Astrocyte (in vitro differentiated cells and primary cell): ENCODE data around the gene IPPK. TPM values are rescaled to one million over a fixed set of nuclear protein-coding genes. Genes with fewer than 3 reads are reported as not detected.

Experiments used
- DNase-seq: peaks from one replicate; pipeline ENCODE4 v3.0.0-alpha.2; 2010; ENCODE audit warnings: low read depth
- FAIRE-seq: peaks from 2 replicates; lab custom pipeline; 2011; peaks lifted over from hg19 to GRCh38; lab: Jason Lieb, UNC
- H2AFZ ChIP-seq: 2 replicates; pipeline ENCODE4 v1.6.0; 2012; ENCODE audit warnings: low read depth, low read length, inconsistent platforms
- H3K27ac ChIP-seq: 2 replicates; pipeline ENCODE4 v1.5.1; 2011; ENCODE audit warnings: low read depth, low read length, inconsistent platforms
- H3K27me3 ChIP-seq: 2 replicates; pipeline ENCODE4 v1.6.0; 2011; ENCODE audit warnings: low read length, inconsistent platforms; ENCODE audit not compliant: insufficient read depth
- H3K36me3 ChIP-seq: 2 replicates; pipeline ENCODE4 v1.5.1; 2011; ENCODE audit warnings: low read length, inconsistent platforms; ENCODE audit not compliant: insufficient read depth
- H3K4me1 ChIP-seq: 2 replicates; pipeline ENCODE4 v1.5.1; 2011; ENCODE audit warnings: low read length, inconsistent platforms; ENCODE audit not compliant: insufficient read depth
- H3K4me2 ChIP-seq: 2 replicates; pipeline ENCODE4 v1.6.0; 2012; ENCODE audit warnings: low read length, inconsistent platforms
- H3K4me3 ChIP-seq: 2 replicates; pipeline ENCODE4 v1.5.1; 2011; ENCODE audit warnings: low read depth, mild to moderate bottlenecking, low read length, inconsistent platforms; ENCODE audit not compliant: insufficient read depth
- H3K79me2 ChIP-seq: 2 replicates; pipeline ENCODE4 v1.6.0; 2012; ENCODE audit warnings: mild to moderate bottlenecking, low read length, inconsistent platforms; ENCODE audit not compliant: insufficient read depth
- H3K9ac ChIP-seq: 2 replicates; pipeline ENCODE4 v1.6.0; 2012; ENCODE audit warnings: mild to moderate bottlenecking, low read length, inconsistent platforms
- H3K9me3 ChIP-seq: 2 replicates; pipeline ENCODE4 v1.5.1; 2012; ENCODE audit warnings: low read depth, mild to moderate bottlenecking, low read length, inconsistent platforms; ENCODE audit not compliant: insufficient read depth
- H4K20me1 ChIP-seq: 2 replicates; pipeline ENCODE4 v1.6.0; 2012; ENCODE audit warnings: low read length, inconsistent platforms; ENCODE audit not compliant: insufficient read depth
- H3K27ac Mint-ChIP-seq: one replicate; pipeline ENCODE4 v1.8.0; 2021; ENCODE audit warnings: mild to moderate bottlenecking, mixed read lengths; ENCODE audit not compliant: unreplicated experiment
- H3K27me3 Mint-ChIP-seq: one replicate; pipeline ENCODE4 v1.8.0; 2021; ENCODE audit warnings: low read depth, mixed read lengths; ENCODE audit not compliant: unreplicated experiment
- H3K36me3 Mint-ChIP-seq: one replicate; pipeline ENCODE4 v1.8.0; 2021; ENCODE audit warnings: low read depth, mixed read lengths; ENCODE audit not compliant: unreplicated experiment
- H3K4me1 Mint-ChIP-seq: one replicate; pipeline ENCODE4 v1.8.0; 2021; ENCODE audit warnings: low read depth, mixed read lengths; ENCODE audit not compliant: unreplicated experiment
- H3K4me3 Mint-ChIP-seq: one replicate; pipeline ENCODE4 v1.8.0; 2021; ENCODE audit warnings: mild to moderate bottlenecking, moderate library complexity, mixed read lengths; ENCODE audit not compliant: unreplicated experiment
- H3K9me3 Mint-ChIP-seq: one replicate; pipeline ENCODE4 v1.8.0; 2021; ENCODE audit warnings: mild to moderate bottlenecking, mixed read lengths; ENCODE audit not compliant: unreplicated experiment
- EZH2 ChIP-seq: IDR thresholded peaks from 2 replicates; pipeline ENCODE4 v1.6.1; 2012; ENCODE audit warnings: mild to moderate bottlenecking, low read length, inconsistent platforms; ENCODE audit not compliant: insufficient read depth
- total RNA-seq: library from RNA; stranded (reverse); gene quantifications from 2 replicates; pipeline ENCODE4 v1.2.1, GENCODE V29; 2021
- TF ChIP-seq, protein P1 (sequence below): IDR thresholded peaks from 2 replicates; pipeline ENCODE4 v1.5.1; 2011; ENCODE audit warnings: low read depth, mild to moderate bottlenecking, inconsistent platforms, low read length, moderate library complexity; ENCODE audit not compliant: insufficient read depth

The IPPK gene
- total RNA-seq, 1 donor from 2014 or later: 14.1 TPM

DNA sequence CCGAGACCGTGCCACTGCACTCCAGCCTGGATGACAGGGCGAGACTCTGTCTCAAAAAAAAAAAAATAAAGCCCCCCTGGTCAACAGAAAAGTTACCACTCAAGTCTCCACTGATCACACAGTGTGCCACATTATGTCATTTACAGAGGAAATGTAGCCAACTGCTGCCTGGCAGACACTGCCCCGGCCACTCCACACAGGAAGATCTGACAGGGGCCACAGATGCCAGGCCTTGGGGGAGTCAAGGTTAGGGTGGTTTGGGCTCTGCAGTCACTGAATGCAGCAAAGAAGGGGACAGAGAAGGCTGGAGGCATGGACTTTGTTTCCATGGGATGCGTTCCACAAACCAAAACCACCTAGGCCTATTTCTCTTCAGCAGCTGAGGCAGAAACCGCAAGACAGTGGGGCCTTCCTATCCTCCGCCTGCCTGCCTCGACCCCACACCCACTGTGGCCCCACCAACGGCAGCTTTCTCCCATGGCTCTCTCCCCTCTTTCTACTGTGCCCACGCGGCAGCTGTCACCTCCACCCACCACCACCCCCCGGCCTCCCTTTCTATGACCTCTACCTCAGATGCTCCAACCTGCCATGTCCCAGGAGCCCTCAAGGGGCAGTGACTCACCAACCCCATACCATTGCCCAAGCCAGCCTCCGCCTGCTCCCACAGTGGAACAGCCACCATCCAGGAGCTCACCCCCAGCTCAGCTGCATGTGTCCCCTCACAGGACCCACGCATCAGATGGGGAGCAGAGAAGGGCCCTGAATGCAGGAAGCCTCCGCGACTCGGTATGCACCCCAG is 12.4 kb downstream of the IPPK start:
- H3K79me2 ChIP-seq: peaks cover 72% of the 10 kb centered on the region

DNA sequence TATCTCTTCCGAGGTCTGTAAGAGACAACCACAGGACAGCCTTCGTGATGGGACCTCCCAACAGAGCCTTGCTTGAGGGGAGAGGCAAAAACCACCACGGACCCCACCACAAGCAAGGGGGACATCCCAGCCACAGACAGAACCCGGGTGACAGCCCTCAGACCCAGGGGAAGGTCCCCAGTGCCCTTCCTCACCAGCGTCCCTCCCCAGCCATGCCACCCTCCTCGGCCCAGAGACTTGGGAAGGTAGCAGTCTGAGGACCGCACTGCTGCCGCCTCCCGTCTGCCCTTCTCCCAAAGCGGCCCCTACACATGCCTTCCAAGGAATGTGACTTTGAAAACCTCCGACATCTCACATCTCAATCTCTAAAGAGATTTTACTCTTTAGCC is 13.4 kb downstream of the IPPK start:
- no peaks in the 10 kb centered on the region for H3K27me3 ChIP-seq
- H3K36me3 ChIP-seq: peaks cover 3% of the 10 kb centered on the region
- Mint-ChIP-seq H3K4me3 (no peak overlapping the region), H3K27me3 (no peaks in the 10 kb centered on the region), H3K27ac (no peak overlapping the region), H3K4me1 (peaks cover 9% of the 10 kb centered on the region), H3K9me3 (no peaks in the 10 kb centered on the region), H3K36me3 (peaks cover 28% of the 10 kb centered on the region)
- no peak overlapping the region for H2AFZ ChIP-seq
- H3K9ac ChIP-seq: no peak overlapping the region
- DNase-seq (no peak), FAIRE-seq (no peak)
- no peak overlapping the region for H3K27ac ChIP-seq
- no peak overlapping the region for H3K4me2 ChIP-seq
- peaks cover 12% of the 10 kb centered on the region for H3K4me1 ChIP-seq
- no peaks in the 10 kb centered on the region for H3K9me3 ChIP-seq
- H3K79me2 ChIP-seq: peaks cover 62% of the 10 kb centered on the region
- TF ChIP-seq, protein P1, sequence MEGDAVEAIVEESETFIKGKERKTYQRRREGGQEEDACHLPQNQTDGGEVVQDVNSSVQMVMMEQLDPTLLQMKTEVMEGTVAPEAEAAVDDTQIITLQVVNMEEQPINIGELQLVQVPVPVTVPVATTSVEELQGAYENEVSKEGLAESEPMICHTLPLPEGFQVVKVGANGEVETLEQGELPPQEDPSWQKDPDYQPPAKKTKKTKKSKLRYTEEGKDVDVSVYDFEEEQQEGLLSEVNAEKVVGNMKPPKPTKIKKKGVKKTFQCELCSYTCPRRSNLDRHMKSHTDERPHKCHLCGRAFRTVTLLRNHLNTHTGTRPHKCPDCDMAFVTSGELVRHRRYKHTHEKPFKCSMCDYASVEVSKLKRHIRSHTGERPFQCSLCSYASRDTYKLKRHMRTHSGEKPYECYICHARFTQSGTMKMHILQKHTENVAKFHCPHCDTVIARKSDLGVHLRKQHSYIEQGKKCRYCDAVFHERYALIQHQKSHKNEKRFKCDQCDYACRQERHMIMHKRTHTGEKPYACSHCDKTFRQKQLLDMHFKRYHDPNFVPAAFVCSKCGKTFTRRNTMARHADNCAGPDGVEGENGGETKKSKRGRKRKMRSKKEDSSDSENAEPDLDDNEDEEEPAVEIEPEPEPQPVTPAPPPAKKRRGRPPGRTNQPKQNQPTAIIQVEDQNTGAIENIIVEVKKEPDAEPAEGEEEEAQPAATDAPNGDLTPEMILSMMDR: no peak
- TF ChIP-seq EZH2: no peak
- H3K4me3 ChIP-seq: no peak overlapping the region
- H4K20me1 ChIP-seq: peaks cover 80% of the 10 kb centered on the region

More for the DNA sequence above, 12.4 kb downstream of the IPPK start:
- H3K36me3 ChIP-seq: peaks cover 3% of the 10 kb centered on the region
- H3K9me3 Mint-ChIP-seq: no peaks in the 10 kb centered on the region
- DNase-seq (no peak), FAIRE-seq (no peak)
- TF ChIP-seq, protein P1: no peak
- no peak for TF ChIP-seq EZH2
- H3K27me3 ChIP-seq: no peaks in the 10 kb centered on the region
- no peak overlapping the region for H3K4me2 ChIP-seq
- H2AFZ ChIP-seq: no peak overlapping the region
- no peak overlapping the region for H3K9ac ChIP-seq
- no peak overlapping the region for H3K27ac ChIP-seq
- H4K20me1 ChIP-seq: peaks cover 88% of the 10 kb centered on the region
- peaks cover 9% of the 10 kb centered on the region for H3K4me1 Mint-ChIP-seq
- no peaks in the 10 kb centered on the region for H3K27me3 Mint-ChIP-seq
- no peak overlapping the region for H3K4me3 ChIP-seq
- H3K9me3 ChIP-seq: no peaks in the 10 kb centered on the region
- peaks cover 12% of the 10 kb centered on the region for H3K4me1 ChIP-seq
- no peak overlapping the region for H3K4me3 Mint-ChIP-seq
- peaks cover 29% of the 10 kb centered on the region for H3K36me3 Mint-ChIP-seq
- no peak overlapping the region for H3K27ac Mint-ChIP-seq
